OCI-LY1 (cell line): ENCODE measurements around the gene ZFP69.

Source experiments
- H2AFZ ChIP-seq: fragments of 200-600 bp; sonication (generic), shearing (Covaris generic); 2 replicates; pipeline ENCODE4 v1.6.0; 2014; ENCODE audit warnings: antibody characterized with exemption, mild to moderate bottlenecking, low read length
- H3F3A ChIP-seq: fragments of 200-600 bp; sonication (generic), shearing (Covaris generic); 2 replicates; pipeline ENCODE4 v1.6.0; 2014; ENCODE audit warnings: mild to moderate bottlenecking, antibody characterized with exemption, low read length, moderate library complexity; ENCODE audit not compliant: insufficient read depth
- H3K27ac ChIP-seq: fragments of 200-600 bp; sonication (generic); 2 replicates; pipeline ENCODE4 v1.5.1; 2014; ENCODE audit warnings: low read length, mixed run types, mild to moderate bottlenecking, low read depth; ENCODE audit not compliant: poor library complexity, severe bottlenecking
- H3K27me3 ChIP-seq: fragments of 200-600 bp; sonication (generic); 2 replicates; pipeline ENCODE4 v1.6.0; 2014; ENCODE audit warnings: antibody characterized with exemption, mild to moderate bottlenecking, low read length, moderate library complexity; ENCODE audit not compliant: insufficient read depth
- H3K36me3 ChIP-seq: fragments of 200-600 bp; sonication (generic); 2 replicates; pipeline ENCODE4 v1.6.1; 2014; ENCODE audit warnings: mild to moderate bottlenecking, antibody characterized with exemption, low read length, moderate library complexity, mixed read lengths; ENCODE audit not compliant: insufficient read depth
- H3K4me1 ChIP-seq: fragments of 200-600 bp; sonication (generic); 2 replicates; pipeline ENCODE4 v1.5.1; 2014; ENCODE audit warnings: mild to moderate bottlenecking, low read length, moderate library complexity; ENCODE audit not compliant: insufficient read depth, severe bottlenecking
- H3K4me2 ChIP-seq: fragments of 200-600 bp; sonication (generic), shearing (Covaris generic); 2 replicates; pipeline ENCODE4 v1.6.1; 2014; ENCODE audit warnings: low read length
- H3K4me3 ChIP-seq: fragments of 200-600 bp; sonication (generic); 2 replicates; pipeline ENCODE4 v1.5.1; 2014; ENCODE audit warnings: low read length, low read depth, mild to moderate bottlenecking, mixed read lengths; ENCODE audit not compliant: poor library complexity, severe bottlenecking
- H3K79me2 ChIP-seq: fragments of 200-600 bp; shearing (Covaris generic); 2 replicates; pipeline ENCODE4 v1.6.1; 2016; ENCODE audit warnings: mixed run types, low read length, mixed read lengths; ENCODE audit not compliant: insufficient read depth
- H3K9ac ChIP-seq: fragments of 200-600 bp; sonication (generic), shearing (Covaris generic); 2 replicates; pipeline ENCODE4 v1.6.1; 2014; ENCODE audit warnings: mild to moderate bottlenecking, low read length, mixed read lengths
- H3K9me2 ChIP-seq: fragments of 200-600 bp; sonication (generic), shearing (Covaris generic); 2 replicates; pipeline ENCODE4 v1.6.1; 2014; ENCODE audit warnings: low read depth, mild to moderate bottlenecking, low read length, mixed read lengths
- H3K9me3 ChIP-seq: fragments of 200-600 bp; shearing (Covaris generic); 2 replicates; pipeline ENCODE4 v1.6.1; 2014; ENCODE audit warnings: low read length, mixed read lengths
- H4K20me1 ChIP-seq: fragments of 200-600 bp; sonication (generic), shearing (Covaris generic); 2 replicates; pipeline ENCODE4 v1.6.0; 2016; ENCODE audit warnings: mild to moderate bottlenecking, low read length; ENCODE audit not compliant: insufficient read depth
- CTCF ChIP-seq: fragments of 200-600 bp; sonication (generic), shearing (Covaris generic); IDR thresholded peaks from 2 replicates; pipeline ENCODE4 v1.5.1; 2017; ENCODE audit warnings: mild to moderate bottlenecking, antibody characterized with exemption, low read length, moderate library complexity, mixed read lengths
- EZH2 ChIP-seq: fragments of 200-600 bp; sonication (generic), shearing (Covaris generic); IDR thresholded peaks from 2 replicates; pipeline ENCODE4 v1.8.0; 2017; ENCODE audit warnings: borderline replicate concordance, mixed run types, mild to moderate bottlenecking, antibody characterized with exemption, low read length, moderate library complexity, mixed read lengths

The ZFP69 gene

GRCh38 chr1:40439247-40439646 lies 37.8 kb upstream of the ZFP69 start:
- Histone ChIP-seq H4K20me1 (no peaks in the 10 kb centered on the region), H3K27me3 (no peaks in the 10 kb centered on the region), H3K9ac (no peak overlapping the region), H3K27ac (no peak overlapping the region), H3K79me2 (no peaks in the 10 kb centered on the region), H3K4me1 (no peaks in the 10 kb centered on the region), H3K9me3 (no peaks in the 10 kb centered on the region), H3K36me3 (no peaks in the 10 kb centered on the region), H3K4me2 (no peak overlapping the region), H2AFZ (no peak overlapping the region), H3F3A (no peaks in the 10 kb centered on the region), H3K9me2 (no peaks in the 10 kb centered on the region), H3K4me3 (no peak overlapping the region)
- TF ChIP-seq EZH2 (no peak), CTCF (no peak)

GRCh38 chr1:40449684-40450494 lies 27.2 kb upstream of the ZFP69 start, which contains the start of gene ZFP69B:
Gene ZFP69B, plus strand, starts transcription at chr1:40450476. Its CDS starts 486 bp downstream, at chr1:40450962.
- H3K79me2 ChIP-seq = no peaks in the 10 kb centered on the region
- H3K36me3 ChIP-seq = peaks cover 7% of the 10 kb centered on the region
- H3K9me2 ChIP-seq = no peaks in the 10 kb centered on the region
- peak within 1 kb of the TSS; percentile 94 for H2AFZ ChIP-seq
- H3K9ac ChIP-seq = peak within 1 kb of the TSS; percentile 82
- H3K4me2 ChIP-seq = peak within 1 kb of the TSS; percentile 84
- H3K4me3 ChIP-seq = peak within 1 kb of the TSS; percentile 72
- H3K9me3 ChIP-seq = peaks cover 18% of the 10 kb centered on the region
- no peaks in the 10 kb centered on the region for H4K20me1 ChIP-seq
- peaks cover 20% of the 10 kb centered on the region for H3K4me1 ChIP-seq
- no peaks in the 10 kb centered on the region for H3K27me3 ChIP-seq
- H3K27ac ChIP-seq = peak within 1 kb of the TSS; percentile 29
- TF ChIP-seq CTCF (peak; percentile 10; the same call in 1 of the 2 replicates), EZH2 (no peak)
- H3F3A ChIP-seq = no peaks in the 10 kb centered on the region

DNA sequence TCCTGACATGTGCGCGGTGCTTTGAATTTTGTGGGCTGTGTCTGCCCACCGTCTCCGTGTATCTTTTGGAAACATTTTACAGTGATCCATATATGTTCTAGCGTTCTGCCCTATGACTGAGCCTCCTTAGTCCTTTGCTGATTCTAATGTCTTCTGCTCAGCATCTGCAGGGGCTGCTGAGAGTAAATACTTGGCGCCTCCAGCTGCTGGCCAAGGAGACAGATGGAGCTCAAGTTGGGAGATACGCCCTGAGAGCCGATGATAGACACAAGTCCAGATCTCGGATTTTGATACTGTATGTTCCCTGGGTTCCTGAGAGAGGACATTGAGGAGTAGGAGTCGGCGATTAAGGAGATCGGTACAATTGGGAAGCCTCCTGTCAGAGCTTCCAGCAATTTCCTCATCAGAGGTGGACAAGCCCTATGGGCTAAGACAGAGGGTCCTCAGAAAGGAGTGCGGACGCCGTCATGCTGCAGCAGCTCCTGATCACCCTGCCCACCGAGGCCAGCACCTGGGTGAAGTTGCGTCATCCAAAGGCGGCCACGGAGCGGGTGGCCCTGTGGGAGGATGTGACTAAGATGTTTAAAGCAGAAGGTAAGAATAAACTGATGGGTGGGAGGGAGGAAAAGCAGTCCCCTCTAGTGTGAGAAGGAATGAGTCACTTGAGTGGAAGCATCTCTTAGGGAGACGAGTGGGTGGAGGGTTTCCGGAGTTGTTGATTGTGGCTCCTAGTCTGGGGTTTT lies 26.4 kb upstream of the ZFP69 start:
- Histone ChIP-seq H3K4me2 (peak overlapping the region; percentile 84), H3K9me3 (peaks cover 19% of the 10 kb centered on the region), H3K9me2 (no peaks in the 10 kb centered on the region), H3K4me1 (peaks cover 20% of the 10 kb centered on the region), H3K36me3 (peaks cover 13% of the 10 kb centered on the region), H3K79me2 (no peaks in the 10 kb centered on the region), H2AFZ (peak overlapping the region; percentile 26; the same call in 1 of the 2 replicates), H3F3A (no peaks in the 10 kb centered on the region), H3K27me3 (no peaks in the 10 kb centered on the region), H3K9ac (peak overlapping the region; percentile 82), H4K20me1 (no peaks in the 10 kb centered on the region), H3K4me3 (peak overlapping the region; percentile 72), H3K27ac (peak overlapping the region; percentile 29)
- no peak for TF ChIP-seq CTCF
- TF ChIP-seq EZH2 = no peak
